Lung (tissue), 12 donors: ENCODE measurements around the gene FCRL6. TPM values are rescaled to one million over a fixed set of nuclear protein-coding genes. Genes with fewer than 3 reads are reported as not detected.

Experiments used
- ATAC-seq: fragments of 200-7000 bp; cut with Tn5 transposase; one replicate; pipeline ENCODE4 v1.9.1; 2020; ENCODE audit warnings: moderate number of reproducible peaks; ENCODE audit not compliant: insufficient read depth, low FRiP score
- DNase-seq, 3 donors: peaks; one replicate each; pipeline ENCODE4 v3.0.0-alpha.2; 2013 to 2017
- H3K27ac ChIP-seq, 2 donors: one replicate each; pipeline ENCODE4 v1.5.1; 2013; ENCODE audit warnings: mild to moderate bottlenecking in 2 of 2, moderate library complexity in 2 of 2, control low read depth in 1 of 2, inconsistent platforms in 1 of 2, low read depth in 1 of 2, low read length in 1 of 2
- H3K27me3 ChIP-seq, 3 donors: one replicate each; pipeline ENCODE4 v1.5.1; 2013; ENCODE audit warnings: low read length in 2 of 3; ENCODE audit not compliant: control insufficient read depth in 3 of 3, insufficient read depth in 3 of 3
- H3K36me3 ChIP-seq, 4 donors: one replicate each; pipeline ENCODE4 v1.5.1; 2013; ENCODE audit warnings: low read length in 4 of 4, mild to moderate bottlenecking in 1 of 4, moderate library complexity in 1 of 4; ENCODE audit not compliant: control insufficient read depth in 4 of 4, insufficient read depth in 4 of 4
- H3K4me1 ChIP-seq, 5 donors: one replicate each; pipeline ENCODE4 v1.5.1; 2013; ENCODE audit warnings: low read length in 5 of 5, mild to moderate bottlenecking in 2 of 5, moderate library complexity in 1 of 5; ENCODE audit not compliant: control insufficient read depth in 5 of 5, insufficient read depth in 5 of 5
- H3K4me3 ChIP-seq: one replicate; pipeline ENCODE4 v1.5.1; 2013; ENCODE audit warnings: mild to moderate bottlenecking, control low read depth, moderate library complexity
- H3K9ac ChIP-seq, 2 donors: one replicate each; pipeline ENCODE4 v1.5.1; 2013; ENCODE audit warnings: low read length in 2 of 2, control low read depth in 1 of 2; ENCODE audit not compliant: insufficient read depth in 1 of 2
- H3K9me3 ChIP-seq, 4 donors: one replicate each; pipeline ENCODE4 v1.5.1; 2013; ENCODE audit warnings: low read length in 3 of 4, mild to moderate bottlenecking in 1 of 4, moderate library complexity in 1 of 4; ENCODE audit not compliant: control insufficient read depth in 4 of 4, insufficient read depth in 3 of 4
- WGBS, 2 donors: extraction: QIAGEN DNeasy Blood & Tissue Kit; methylation state at CpG; one replicate each; pipeline ENCODE4 v1.1.7; 2013; 5-methylcytosine and 5-hydroxymethylcytosine counted together
- polyA plus RNA-seq, 2 donors: library from polyadenylated mRNA; stranded (reverse); fragments of 200-250 nt; gene quantifications; one replicate each; pipeline ENCODE4 v1.2.1, GENCODE V29; 2013
- total RNA-seq, 2 donors: library from RNA; depleted of rRNA in 1 of 2; stranded (reverse); fragments of >200 nt in 1 of 2; gene quantifications; one replicate each; pipeline ENCODE4 v1.2.1, GENCODE V29; 2014 to 2021
- TF ChIP-seq, protein P1 (sequence below): IDR thresholded peaks from 2 replicates; pipeline ENCODE4 v1.5.1; 2012; ENCODE audit warnings: mild to moderate bottlenecking; ENCODE audit errors: control extremely low read depth, extremely low read depth
- donor health status: control.
- donor health status: control.
- donor health status: Bipolar disorder and iron deficiency.
- donor health status: healthy.
- donor health status: DM: yes; HTN: yes; CAD: no.

FCRL6 gene
- total and polyA plus RNA-seq, 4 donors: 0.55 to 0.82 (median 0.71) TPM

DNA sequence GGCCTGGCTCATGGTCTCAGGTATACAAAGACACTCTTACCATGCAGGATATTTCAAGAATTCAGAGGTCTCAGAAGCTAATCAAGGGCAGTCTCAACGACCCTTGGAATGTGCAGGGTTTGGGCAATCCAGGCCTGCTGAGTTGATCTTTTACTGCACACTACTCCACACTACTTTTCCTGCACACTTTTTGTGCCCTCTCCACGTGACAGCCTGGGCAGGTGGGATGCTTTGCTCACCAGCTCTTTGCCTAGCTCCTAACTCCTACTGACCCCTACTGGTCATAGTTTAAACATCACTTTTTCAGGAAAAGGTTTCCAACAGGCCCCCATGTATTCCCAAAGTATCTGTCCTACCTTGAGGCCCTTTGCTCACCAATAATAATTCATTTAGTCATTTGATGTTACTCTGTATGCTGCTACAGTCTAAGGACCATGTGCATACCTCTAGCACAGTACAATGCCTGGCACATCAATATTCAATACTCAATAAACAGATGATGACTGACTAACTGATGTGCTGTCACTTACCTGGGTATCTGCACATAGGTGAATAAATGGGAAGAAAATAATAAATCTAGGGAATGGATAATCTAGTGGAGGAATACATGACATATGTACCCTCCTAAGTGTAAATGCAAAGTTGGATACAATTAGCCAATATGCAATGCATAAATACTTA, 11.8 kb upstream of the FCRL6 start:
- ATAC-seq: no peak
- no peaks in the 10 kb centered on the region for H3K36me3 ChIP-seq
- TF ChIP-seq, protein P1, sequence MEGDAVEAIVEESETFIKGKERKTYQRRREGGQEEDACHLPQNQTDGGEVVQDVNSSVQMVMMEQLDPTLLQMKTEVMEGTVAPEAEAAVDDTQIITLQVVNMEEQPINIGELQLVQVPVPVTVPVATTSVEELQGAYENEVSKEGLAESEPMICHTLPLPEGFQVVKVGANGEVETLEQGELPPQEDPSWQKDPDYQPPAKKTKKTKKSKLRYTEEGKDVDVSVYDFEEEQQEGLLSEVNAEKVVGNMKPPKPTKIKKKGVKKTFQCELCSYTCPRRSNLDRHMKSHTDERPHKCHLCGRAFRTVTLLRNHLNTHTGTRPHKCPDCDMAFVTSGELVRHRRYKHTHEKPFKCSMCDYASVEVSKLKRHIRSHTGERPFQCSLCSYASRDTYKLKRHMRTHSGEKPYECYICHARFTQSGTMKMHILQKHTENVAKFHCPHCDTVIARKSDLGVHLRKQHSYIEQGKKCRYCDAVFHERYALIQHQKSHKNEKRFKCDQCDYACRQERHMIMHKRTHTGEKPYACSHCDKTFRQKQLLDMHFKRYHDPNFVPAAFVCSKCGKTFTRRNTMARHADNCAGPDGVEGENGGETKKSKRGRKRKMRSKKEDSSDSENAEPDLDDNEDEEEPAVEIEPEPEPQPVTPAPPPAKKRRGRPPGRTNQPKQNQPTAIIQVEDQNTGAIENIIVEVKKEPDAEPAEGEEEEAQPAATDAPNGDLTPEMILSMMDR: peak; percentile 32
- no peaks in the 10 kb centered on the region for H3K27me3 ChIP-seq
- no peak overlapping the region for H3K27ac ChIP-seq
- DNase-seq: peak; percentile 17 to 40 (median 32)
- H3K4me1 ChIP-seq: peaks cover 0 to 3% (median 0%) of the 10 kb centered on the region in 5 donors
- no peak overlapping the region for H3K4me3 ChIP-seq
- H3K9ac ChIP-seq: no peak overlapping the region
- 22 to 23% methylated on average over 2 of the region's 2 CpGs for WGBS, 2 donors
- H3K9me3 ChIP-seq: peaks cover 0 to 1% (median 0%) of the 10 kb centered on the region in 4 donors

DNA sequence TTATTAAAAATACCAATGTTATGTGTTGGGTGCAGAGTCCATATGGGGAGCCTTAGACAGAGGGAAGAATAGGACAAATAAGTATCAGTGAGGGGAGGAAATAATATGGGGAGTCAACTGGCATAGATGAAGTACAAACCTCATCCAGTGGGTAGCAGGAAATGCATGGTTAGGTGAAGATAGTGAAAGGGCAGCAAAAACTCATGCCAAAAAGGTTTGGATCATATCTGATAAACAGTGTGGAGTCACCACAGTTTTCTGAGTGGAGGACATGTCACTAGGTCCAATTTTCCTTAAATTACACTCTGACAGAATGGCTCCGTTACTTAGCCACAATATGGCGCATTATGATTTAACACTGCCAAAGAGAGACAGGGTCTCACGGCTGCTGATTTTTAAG, 11.1 kb upstream of the FCRL6 start:
- TF ChIP-seq, protein P1: no peak
- Histone ChIP-seq H3K4me3 (no peak overlapping the region), H3K27me3 (peaks cover 0 to 1% (median 0%) of the 10 kb centered on the region in 3 donors), H3K9me3 (peaks cover 0 to 1% (median 0%) of the 10 kb centered on the region in 4 donors), H3K27ac (no peak overlapping the region), H3K9ac (no peak overlapping the region), H3K4me1 (peaks cover 0 to 3% (median 0%) of the 10 kb centered on the region in 5 donors), H3K36me3 (no peaks in the 10 kb centered on the region)
- ATAC-seq (no peak), DNase-seq (no peak)
- WGBS, 2 donors: 44 to 57% methylated on average over 3 of the region's 3 CpGs

DNA sequence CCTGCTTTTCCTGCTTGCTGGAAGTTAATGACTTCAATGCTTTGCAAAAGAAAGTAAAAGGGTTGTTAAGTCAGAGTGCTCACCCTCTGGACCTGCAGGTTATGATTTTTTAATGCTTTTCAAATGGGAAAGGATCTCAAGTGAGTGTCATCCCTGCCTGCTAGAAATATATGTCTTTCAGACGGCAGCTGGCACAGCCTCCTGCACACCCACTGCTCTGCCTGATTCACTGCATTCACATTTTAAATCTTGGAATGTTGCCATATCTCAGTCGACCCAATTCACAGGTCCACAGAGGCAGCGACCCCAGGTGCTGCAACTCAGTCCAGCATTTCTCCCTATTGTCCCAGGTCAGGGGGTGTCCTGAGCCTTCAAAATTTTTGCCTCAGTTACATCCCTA, 10.7 kb upstream of the FCRL6 start:
- Histone ChIP-seq H3K36me3 (no peaks in the 10 kb centered on the region), H3K4me1 (peaks cover 0 to 3% (median 0%) of the 10 kb centered on the region in 5 donors), H3K27me3 (peaks cover 0 to 3% (median 0%) of the 10 kb centered on the region in 3 donors), H3K9ac (no peak overlapping the region), H3K4me3 (no peak overlapping the region), H3K27ac (no peak overlapping the region), H3K9me3 (peaks cover 0 to 1% (median 0%) of the 10 kb centered on the region in 4 donors)
- DNase-seq (peak in 1 of 3 donors; percentile 47), ATAC-seq (no peak)
- TF ChIP-seq, protein P1: no peak
- WGBS, 2 donors: 28 to 31% methylated on average over 3 of the region's 3 CpGs
